GM18526 (cell line): ENCODE results near the gene FTO.

Source experiments
- POLR2A ChIP-seq: IDR thresholded peaks from 3 replicates; pipeline ENCODE4 v1.6.1; 2011; ENCODE audit not compliant: insufficient read length; ENCODE audit errors: extremely low read depth

FTO gene

GRCh38 chr16:53876811-53877210 is 172.9 kb downstream of the FTO start:
- TF ChIP-seq POLR2A = no peak

GRCh38 chr16:53878216-53878615 is 174.3 kb downstream of the FTO start:
- no peak for TF ChIP-seq POLR2A

- no peak for TF ChIP-seq POLR2A
Observed at GRCh38 chr16:53881371-53881770, 177.4 kb downstream of the FTO start.

- no peak for TF ChIP-seq POLR2A
Observed at GRCh38 chr16:53882310-53882709, 178.4 kb downstream of the FTO start.

GRCh38 chr16:53884748-53885147 is 180.8 kb downstream of the FTO start:
- TF ChIP-seq POLR2A = no peak

- TF ChIP-seq POLR2A = no peak
Observed at GRCh38 chr16:53886482-53887378, 182.8 kb downstream of the FTO start.

- no peak for TF ChIP-seq POLR2A
Observed at GRCh38 chr16:53888222-53888621, 184.3 kb downstream of the FTO start.

GRCh38 chr16:53891409-53892139 is 187.6 kb downstream of the FTO start:
- no peak for TF ChIP-seq POLR2A

- no peak for TF ChIP-seq POLR2A
Observed at GRCh38 chr16:53892155-53892554, 188.2 kb downstream of the FTO start.

- no peak for TF ChIP-seq POLR2A
Observed at GRCh38 chr16:53893731-53894435, 189.9 kb downstream of the FTO start.

GRCh38 chr16:53894686-53895085 is 190.7 kb downstream of the FTO start:
- TF ChIP-seq POLR2A = no peak

GRCh38 chr16:53895433-53895832 is 191.5 kb downstream of the FTO start:
- no peak for TF ChIP-seq POLR2A

GRCh38 chr16:53895851-53896250 is 191.9 kb downstream of the FTO start:
- TF ChIP-seq POLR2A = no peak

GRCh38 chr16:53896722-53897121 is 192.8 kb downstream of the FTO start:
- TF ChIP-seq POLR2A = no peak

- no peak for TF ChIP-seq POLR2A
Observed at GRCh38 chr16:53898993-53899392, 195.0 kb downstream of the FTO start.

- no peak for TF ChIP-seq POLR2A
Observed at GRCh38 chr16:53899431-53899830, 195.5 kb downstream of the FTO start.
